ENCODE measurements around the gene MAB21L4. TPM values are rescaled to one million over a fixed set of nuclear protein-coding genes. Genes with fewer than 3 reads are reported as not detected.

Gene MAB21L4
- total and polyA plus RNA-seq, 12 donors: 0.10 to 0.32 TPM; not detected in 10

DNA sequence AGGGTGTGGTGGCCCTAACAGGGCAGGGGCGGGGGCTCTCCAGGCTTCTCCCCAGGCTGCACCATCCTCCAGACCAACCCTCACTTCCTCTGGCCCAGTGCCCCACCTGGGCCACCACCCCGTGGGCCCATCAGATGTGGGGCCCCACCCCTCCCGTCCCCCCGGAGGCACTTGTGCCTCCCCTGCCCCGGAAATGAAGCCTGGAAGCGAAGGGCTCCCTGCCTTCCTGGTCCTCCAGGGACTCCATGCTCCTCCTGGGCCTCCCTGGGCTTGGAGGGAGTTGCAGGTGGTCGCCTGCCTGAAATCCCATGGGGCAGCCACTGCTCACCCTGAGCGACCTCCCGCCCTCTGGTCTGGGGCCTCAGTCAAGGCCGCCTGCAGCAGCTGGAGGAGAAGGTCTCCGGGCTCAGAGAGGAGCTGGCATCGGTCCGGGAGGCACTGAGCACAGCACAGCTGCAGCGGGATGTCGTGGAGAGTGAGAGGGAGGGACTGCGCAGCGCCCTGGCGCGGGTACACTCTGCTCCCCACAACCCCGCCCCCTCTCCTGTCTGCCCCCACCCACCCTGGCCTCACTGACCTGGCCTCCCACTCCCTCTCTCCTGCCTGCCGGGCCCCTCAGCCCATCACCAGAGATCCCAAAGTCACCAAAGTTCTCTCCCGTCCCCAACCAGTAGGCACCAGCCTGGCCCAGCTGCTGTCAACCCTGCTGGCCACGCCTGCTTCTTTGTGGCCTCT is 38.2 kb upstream of the MAB21L4 start:
- Histone ChIP-seq H3K27me3 (no peaks in the 10 kb centered on the region), H3K36me3 (replicated peaks in 1 of 2) (no peaks in the 10 kb centered on the region), H3K27ac (no peak overlapping the region), H3K9me3 (replicated peaks in 1 of 3) (no peaks in the 10 kb centered on the region), H3K4me1 (replicated peaks in 1 of 2) (no peaks in the 10 kb centered on the region), H3K4me3 (no peak overlapping the region)
- 51 to 71% (median 62%) methylated on average over 7 to 23 of the region's 23 CpGs for WGBS, 4 donors
- TF ChIP-seq POLR2A (IDR thresholded peaks at IDR 0.05) (no peak), CTCF (IDR thresholded peaks at IDR 0.05) (no peak)
- DNase-seq: peak; percentile 21 to 56 (median 42)
- intact Hi-C loops (cut with DNase I): no loop called here

- intact Hi-C loops (cut with DNase I): no loop called here
- no peak overlapping the region for H3K4me3 ChIP-seq
- H3K4me1 ChIP-seq (replicated peaks in 1 of 2): no peaks in the 10 kb centered on the region
- no peaks in the 10 kb centered on the region for H3K9me3 ChIP-seq (replicated peaks in 1 of 3)
- H3K36me3 ChIP-seq (replicated peaks in 1 of 2): no peaks in the 10 kb centered on the region
- no peaks in the 10 kb centered on the region for H3K27me3 ChIP-seq
- peak in 4 of 7 donors; percentile 12 to 39 (median 14) for DNase-seq
- WGBS, 4 donors: 89 to 93% (median 92%) methylated on average over 15 to 30 of the region's 30 CpGs
- no peak overlapping the region for H3K27ac ChIP-seq
- no peak for TF ChIP-seq CTCF (IDR thresholded peaks at IDR 0.05)
- TF ChIP-seq POLR2A (IDR thresholded peaks at IDR 0.05): no peak
Measured at GRCh38 chr2:240933048-240933965, 37.4 kb upstream of the MAB21L4 start.

DNA sequence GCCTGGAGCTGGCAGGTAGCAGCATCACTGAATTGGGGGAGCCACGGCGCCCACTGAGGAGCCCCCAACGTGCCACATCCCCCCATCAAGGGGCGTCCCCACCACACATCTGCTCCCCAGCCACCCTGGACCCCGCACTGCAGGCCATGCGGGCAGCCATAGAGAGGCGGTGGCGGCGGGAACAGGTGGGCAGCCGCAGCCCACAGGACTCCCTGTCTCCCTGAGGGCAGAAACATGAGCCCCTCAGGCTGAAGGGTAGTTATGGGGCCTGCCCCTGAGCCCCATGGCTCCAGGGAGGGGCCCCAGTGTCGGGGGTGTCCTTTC is 36.7 kb upstream of the MAB21L4 start:
- Histone ChIP-seq H3K27me3 (no peaks in the 10 kb centered on the region), H3K9me3 (replicated peaks in 1 of 3) (no peaks in the 10 kb centered on the region), H3K4me1 (replicated peaks in 1 of 2) (no peaks in the 10 kb centered on the region), H3K4me3 (no peak overlapping the region), H3K36me3 (replicated peaks in 1 of 2) (no peaks in the 10 kb centered on the region), H3K27ac (no peak overlapping the region)
- WGBS, 4 donors: 86 to 93% (median 89%) methylated on average over 3 to 11 of the region's 11 CpGs
- intact Hi-C loops (cut with DNase I): no loop called here
- TF ChIP-seq CTCF (IDR thresholded peaks at IDR 0.05) (no peak), POLR2A (IDR thresholded peaks at IDR 0.05) (no peak)
- DNase-seq: peak in 2 of 7 donors; percentile 6 to 7

DNA sequence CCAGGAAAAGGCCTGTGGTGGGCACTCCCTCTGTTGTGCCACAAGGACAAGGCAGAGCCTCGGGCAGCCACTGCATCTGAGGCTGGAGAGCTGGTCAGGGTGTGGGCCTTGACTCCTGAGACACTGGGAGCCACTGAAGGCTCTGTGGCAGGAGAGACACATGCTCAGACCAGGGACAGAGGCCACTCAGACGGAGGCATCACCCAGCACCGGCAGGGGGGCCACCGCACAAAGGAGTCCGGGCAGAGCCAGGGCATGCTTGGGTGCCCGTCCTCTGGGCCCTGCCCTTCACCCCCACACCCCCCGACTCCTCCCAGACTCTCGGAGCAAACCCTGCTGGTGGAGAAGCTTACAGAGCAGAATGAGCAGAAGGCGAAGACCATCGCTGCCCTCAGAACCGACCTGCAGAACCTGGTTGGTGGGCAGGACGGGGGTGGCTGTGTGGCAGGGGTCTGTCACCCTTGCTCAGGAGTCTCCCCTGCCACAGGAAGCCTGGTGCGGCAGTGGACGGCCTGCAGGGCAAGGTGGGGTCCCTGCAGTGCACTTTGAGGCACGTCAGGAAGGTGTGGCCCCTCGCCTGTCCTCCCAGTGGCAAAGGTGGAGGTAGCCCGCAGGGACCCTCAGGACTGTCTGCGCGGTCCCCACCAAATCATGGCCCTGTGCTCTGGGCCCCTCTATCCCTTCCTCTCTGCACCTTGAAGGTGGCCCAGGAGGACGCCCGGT is 36.2 kb upstream of the MAB21L4 start:
- 90 to 93% (median 91%) methylated on average over 8 to 21 of the region's 21 CpGs for WGBS, 4 donors

More for the DNA sequence above, 36.2 kb upstream of the MAB21L4 start:
- Histone ChIP-seq H3K9me3 (replicated peaks in 1 of 3) (no peaks in the 10 kb centered on the region), H3K36me3 (replicated peaks in 1 of 2) (no peaks in the 10 kb centered on the region), H3K27ac (no peak overlapping the region), H3K4me3 (no peak overlapping the region), H3K27me3 (no peaks in the 10 kb centered on the region), H3K4me1 (replicated peaks in 1 of 2) (no peaks in the 10 kb centered on the region)
- peak in 4 of 7 donors; percentile 9 to 23 (median 10) for DNase-seq
- no peak for TF ChIP-seq CTCF (IDR thresholded peaks at IDR 0.05)
- no peak for TF ChIP-seq POLR2A (IDR thresholded peaks at IDR 0.05)
- intact Hi-C loops (cut with DNase I): no loop called here
